ACHN (cell line): ENCODE measurements around the gene PIEZO2.

Source experiments
- DNase-seq: peaks from one replicate; pipeline ENCODE4 v3.0.0-alpha.2; 2015
- in situ Hi-C: cut with HindIII; loops from 2 replicates; pipeline ENCODE4 v1.10.0; 2017; ENCODE audit warnings: low sequenced_read_pairs, low pct_ligation_motif_present, low pct_unique_long_range_greater_than_20kb

Gene PIEZO2

GRCh38 chr18:11089931-11090715 is 59.2 kb downstream of the PIEZO2 start:
- DNase-seq, result no peak
- in situ Hi-C loops, result no loop called here

- no peak for DNase-seq
Observed at GRCh38 chr18:11081009-11081532, 68.3 kb downstream of the PIEZO2 start.

GRCh38 chr18:11078491-11078890 is 70.9 kb downstream of the PIEZO2 start:
- no peak for DNase-seq
- in situ Hi-C loops, result no loop called here

More at GRCh38 chr18:11081009-11081532, 68.3 kb downstream of the PIEZO2 start:
- in situ Hi-C loops, result no loop called here

GRCh38 chr18:11077548-11078187 is 71.7 kb downstream of the PIEZO2 start:
- in situ Hi-C loops, result no loop called here
- no peak for DNase-seq

- in situ Hi-C loops, result no loop called here
- no peak for DNase-seq
Observed at GRCh38 chr18:11074889-11075288, 74.5 kb downstream of the PIEZO2 start.

- in situ Hi-C loops, result no loop called here
- no peak for DNase-seq
Observed at GRCh38 chr18:11073971-11074370, 75.4 kb downstream of the PIEZO2 start.

- DNase-seq, result no peak
Observed at GRCh38 chr18:11072632-11073031, 76.7 kb downstream of the PIEZO2 start.

GRCh38 chr18:11071300-11071699 is 78.1 kb downstream of the PIEZO2 start:
- in situ Hi-C loops, result no loop called here
- no peak for DNase-seq

More at GRCh38 chr18:11072632-11073031, 76.7 kb downstream of the PIEZO2 start:
- in situ Hi-C loops, result no loop called here

- DNase-seq, result no peak
- in situ Hi-C loops, result no loop called here
Observed at GRCh38 chr18:11070593-11070992, 78.8 kb downstream of the PIEZO2 start.

GRCh38 chr18:11066038-11066437 is 83.3 kb downstream of the PIEZO2 start:
- in situ Hi-C loops, result no loop called here
- DNase-seq, result no peak

- in situ Hi-C loops, result no loop called here
- no peak for DNase-seq
Observed at GRCh38 chr18:11064727-11065460, 84.5 kb downstream of the PIEZO2 start.

GRCh38 chr18:11064106-11064505 is 85.3 kb downstream of the PIEZO2 start:
- in situ Hi-C loops, result no loop called here
- no peak for DNase-seq

GRCh38 chr18:11055721-11056120 is 93.6 kb downstream of the PIEZO2 start:
- no peak for DNase-seq
- in situ Hi-C loops, result no loop called here

GRCh38 chr18:11054497-11054896 is 94.9 kb downstream of the PIEZO2 start:
- no peak for DNase-seq
- in situ Hi-C loops, result no loop called here

- in situ Hi-C loops, result no loop called here
- no peak for DNase-seq
Observed at GRCh38 chr18:11053293-11053692, 96.1 kb downstream of the PIEZO2 start.

- DNase-seq, result no peak
- in situ Hi-C loops, result no loop called here
Observed at GRCh38 chr18:11052800-11053199, 96.6 kb downstream of the PIEZO2 start.

GRCh38 chr18:11051462-11051861 is 97.9 kb downstream of the PIEZO2 start:
- DNase-seq, result no peak
- in situ Hi-C loops, result no loop called here

GRCh38 chr18:11050966-11051365 is 98.4 kb downstream of the PIEZO2 start:
- in situ Hi-C loops, result no loop called here
- DNase-seq, result no peak

- in situ Hi-C loops, result no loop called here
- DNase-seq, result no peak
Observed at GRCh38 chr18:11047817-11048216, 101.6 kb downstream of the PIEZO2 start.
